SJSA1 (cell line): ENCODE measurements around the gene CRKL. TPM values are rescaled to one million over a fixed set of nuclear protein-coding genes. Genes with fewer than 3 reads are reported as not detected.

Experiments
- DNase-seq, 2 experiments: peaks; one replicate each; pipeline ENCODE4 v3.0.0-alpha.2; 2015 to 2020; ENCODE audit warnings: low spot score in 2 of 2, low read depth in 1 of 2
- H3K27ac ChIP-seq: fragments of 250-450 bp; sonication (Bioruptor Pico); 2 replicates; pipeline ENCODE4 v1.5.1; 2020; ENCODE audit warnings: mild to moderate bottlenecking, moderate library complexity
- H3K27me3 ChIP-seq: fragments of 250-450 bp; sonication (Bioruptor Pico); replicated peaks from 2 replicates; pipeline ENCODE4 v1.5.1; 2020; ENCODE audit warnings: mild to moderate bottlenecking, moderate library complexity
- H3K36me3 ChIP-seq: fragments of 250-450 bp; sonication (Bioruptor Pico); 2 replicates; pipeline ENCODE4 v1.5.1; 2020; ENCODE audit warnings: mild to moderate bottlenecking
- H3K4me1 ChIP-seq: fragments of 250-450 bp; sonication (Bioruptor Pico); replicated peaks from 2 replicates; pipeline ENCODE4 v1.6.1; 2021; ENCODE audit warnings: mild to moderate bottlenecking
- H3K4me3 ChIP-seq: fragments of 250-450 bp; sonication (Bioruptor Pico); 2 replicates; pipeline ENCODE4 v1.5.1; 2020; ENCODE audit warnings: mild to moderate bottlenecking
- H3K9me3 ChIP-seq: fragments of 250-450 bp; sonication (Bioruptor Pico); replicated peaks from 2 replicates; pipeline ENCODE4 v1.5.1; 2020; ENCODE audit warnings: mild to moderate bottlenecking
- total RNA-seq: library from RNA; depleted of rRNA; stranded (reverse); fragments of >200 nt; shearing (Covaris generic); gene quantifications from 2 replicates; pipeline ENCODE4 v1.2.3, GENCODE V29; 2014; rRNA removed

The CRKL gene
- total RNA-seq, 1 experiment from 2014 or later = 53.9 TPM

DNA sequence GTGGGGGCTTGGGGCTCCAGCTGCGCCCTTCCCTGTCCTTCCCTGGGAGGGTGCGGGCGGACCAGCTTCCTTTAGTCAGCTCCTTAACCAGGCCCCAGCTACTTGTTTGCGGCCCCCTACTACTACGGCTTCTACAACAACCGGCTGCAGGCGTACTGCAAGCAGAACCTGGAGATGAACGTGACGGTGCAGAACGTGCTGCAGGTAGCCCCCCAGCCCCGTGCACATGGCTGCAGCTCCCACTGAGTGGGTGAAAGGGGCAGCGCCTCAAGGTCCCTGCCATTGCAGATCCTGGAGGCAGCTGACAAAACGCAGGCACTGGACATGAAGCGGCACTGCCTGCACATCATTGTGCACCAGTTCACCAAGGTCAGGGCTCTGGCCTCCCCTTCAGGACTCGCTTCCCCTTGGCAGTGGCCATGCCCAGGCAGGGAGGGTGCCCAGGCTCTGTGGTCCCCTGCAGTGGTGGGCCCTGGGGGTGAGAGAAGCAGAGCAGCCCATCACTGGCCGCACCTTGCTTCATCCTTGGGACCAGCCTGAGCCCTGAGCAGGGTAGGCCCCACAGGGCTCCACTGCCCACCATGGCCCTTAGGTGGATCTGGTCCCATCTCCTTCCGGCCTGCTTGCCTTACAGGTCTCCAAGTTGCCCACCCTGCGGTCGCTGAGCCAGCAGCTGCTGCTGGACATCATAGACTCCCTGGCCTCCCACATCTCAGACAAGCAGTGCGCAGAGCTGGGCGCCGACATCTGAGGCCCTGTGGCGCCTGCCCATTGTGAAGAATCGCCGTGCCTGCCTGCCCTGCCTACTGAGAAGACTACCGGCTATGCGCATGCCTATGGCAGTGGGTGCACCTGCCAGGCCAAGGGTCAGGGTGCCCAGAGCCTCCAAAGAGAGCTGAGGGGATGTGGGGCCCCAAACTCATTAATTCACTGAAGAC lies 79.7 kb downstream of the CRKL start:
- no peak overlapping the region for H3K4me3 ChIP-seq
- H3K27me3 ChIP-seq = no peaks in the 10 kb centered on the region
- no peak for DNase-seq
- H3K9me3 ChIP-seq = no peaks in the 10 kb centered on the region
- H3K27ac ChIP-seq = no peak overlapping the region
- peaks cover 17% of the 10 kb centered on the region for H3K4me1 ChIP-seq
- H3K36me3 ChIP-seq = peaks cover 74% of the 10 kb centered on the region

DNA sequence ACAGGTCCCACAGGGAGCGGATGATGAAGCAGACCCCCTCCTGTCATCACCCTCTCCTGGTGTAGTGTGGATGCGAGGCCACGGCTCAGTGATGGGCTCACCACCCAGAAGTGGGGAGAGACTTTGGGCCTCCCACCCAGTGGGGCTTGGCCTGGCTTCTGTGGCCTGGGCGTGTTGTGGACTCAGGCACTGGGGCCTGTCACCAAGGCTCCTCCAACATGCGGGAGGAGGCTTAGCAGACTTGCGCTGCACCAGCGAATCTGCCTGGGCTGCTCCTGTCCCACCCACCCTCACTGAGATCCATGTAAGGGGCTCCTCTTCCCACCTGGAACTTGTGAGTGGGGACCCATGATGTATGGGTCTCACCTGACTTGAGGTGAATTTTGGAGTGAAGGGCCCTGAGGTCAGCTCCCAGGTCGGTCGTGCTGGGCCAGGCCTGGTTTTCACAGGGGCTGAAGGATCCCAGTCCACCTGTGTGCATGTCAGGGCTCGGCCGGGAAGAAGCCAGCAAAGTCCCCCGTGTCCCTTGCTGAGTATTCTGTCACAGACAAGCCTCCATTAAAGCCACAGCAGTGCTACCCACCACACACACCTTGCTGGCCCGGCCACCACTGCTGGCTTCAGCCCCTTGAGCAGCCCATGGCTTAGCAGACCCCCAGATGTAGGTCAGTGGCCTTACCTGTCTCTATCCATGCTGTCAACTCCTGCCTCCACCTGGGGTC lies 80.5 kb downstream of the CRKL start:
- Histone ChIP-seq H3K27me3 (no peaks in the 10 kb centered on the region), H3K27ac (no peak overlapping the region), H3K4me1 (peaks cover 18% of the 10 kb centered on the region), H3K4me3 (no peak overlapping the region), H3K9me3 (no peaks in the 10 kb centered on the region), H3K36me3 (peaks cover 66% of the 10 kb centered on the region)
- DNase-seq = no peak

DNA sequence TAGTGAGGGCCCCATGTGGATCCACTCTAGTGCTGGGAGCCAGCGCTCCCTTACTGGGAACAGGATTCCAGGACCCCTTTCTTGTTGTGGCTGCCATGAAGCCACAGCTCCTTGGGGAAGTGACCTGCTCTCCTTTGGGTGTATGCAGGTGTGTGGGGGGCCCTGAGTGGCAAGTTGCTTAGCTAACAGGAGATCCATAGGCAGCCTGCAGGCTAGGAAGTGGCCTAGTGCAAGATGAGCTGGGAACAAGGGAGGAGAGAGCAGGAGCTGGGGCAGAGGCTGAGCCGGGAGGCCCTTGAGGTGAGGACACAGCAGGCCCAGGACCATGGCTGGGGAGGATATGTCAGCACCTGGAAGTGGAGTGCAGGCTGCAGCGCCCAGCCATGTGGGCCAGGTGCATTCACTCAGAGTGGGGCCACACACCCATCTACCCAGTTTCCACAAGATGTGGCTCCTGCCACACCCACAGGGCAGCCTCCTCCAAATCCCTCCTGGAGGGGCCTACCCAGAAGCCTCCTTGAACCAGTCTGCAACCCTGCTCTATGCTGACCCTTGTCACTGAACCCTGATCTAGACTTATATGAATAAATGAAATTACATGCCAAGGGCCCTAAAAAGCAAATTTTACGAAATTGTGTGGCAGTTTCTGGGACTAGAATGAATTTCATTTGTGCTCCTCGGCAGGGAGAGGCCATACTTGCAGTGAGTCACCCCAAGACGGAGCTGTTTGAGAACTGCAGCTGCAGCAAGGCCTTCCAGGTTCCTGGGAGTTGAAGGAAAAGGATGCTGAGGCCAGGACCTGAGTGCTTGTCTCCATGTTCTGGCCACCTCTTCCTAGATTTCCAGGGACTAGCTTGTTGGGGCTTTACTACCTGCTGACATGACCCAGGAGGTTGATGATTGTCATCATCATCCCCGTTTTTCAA lies 81.5 kb downstream of the CRKL start:
- peaks cover 23% of the 10 kb centered on the region for H3K4me1 ChIP-seq
- no peak for DNase-seq
- H3K27ac ChIP-seq = no peak overlapping the region
- no peaks in the 10 kb centered on the region for H3K9me3 ChIP-seq
- no peak overlapping the region for H3K4me3 ChIP-seq
- H3K27me3 ChIP-seq = no peaks in the 10 kb centered on the region
- H3K36me3 ChIP-seq = peaks cover 62% of the 10 kb centered on the region

DNA sequence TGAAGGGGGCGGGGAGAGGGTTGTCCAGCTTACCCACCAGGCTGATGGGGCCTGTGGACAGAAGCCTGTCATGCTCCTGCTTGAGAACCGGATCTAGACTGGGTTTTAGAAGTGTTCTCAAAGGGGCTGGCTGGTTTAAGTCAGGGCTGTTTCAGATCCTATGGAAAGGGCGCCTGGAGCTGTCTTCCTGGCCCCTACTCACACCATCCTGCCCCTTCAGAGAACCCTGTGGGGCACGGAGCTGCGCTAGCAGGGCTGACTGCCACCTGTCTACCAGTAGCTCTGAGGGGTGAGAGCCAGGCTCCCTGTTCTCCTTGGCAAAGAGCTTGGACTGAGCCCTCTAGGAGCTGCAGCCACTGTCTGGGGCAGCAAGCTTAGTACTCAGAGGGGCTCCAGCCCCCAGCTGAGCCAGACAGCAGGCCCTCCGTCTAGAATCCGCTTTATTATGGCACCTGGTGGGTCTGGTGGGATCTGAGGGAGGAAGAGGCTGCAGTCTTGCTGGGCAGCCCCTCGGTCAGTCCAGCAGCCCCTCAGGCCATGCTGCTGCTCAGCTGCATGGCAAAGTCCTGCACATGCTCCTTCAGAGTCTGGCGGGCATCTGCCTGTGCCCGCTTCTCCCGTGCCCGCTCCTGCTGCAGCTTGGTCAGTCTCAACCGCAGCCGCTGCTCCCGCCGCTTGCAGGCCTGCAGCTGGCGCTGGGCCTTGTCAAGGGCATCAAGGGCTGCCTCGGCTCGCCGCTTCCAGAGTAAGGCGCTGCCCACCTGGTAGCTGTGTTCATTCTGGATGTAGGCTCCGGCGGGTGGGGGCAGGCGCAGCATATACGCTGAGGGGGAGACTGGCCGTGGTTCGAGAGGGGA lies 82.4 kb downstream of the CRKL start:
- Histone ChIP-seq H3K36me3 (peaks cover 62% of the 10 kb centered on the region), H3K27me3 (no peaks in the 10 kb centered on the region), H3K27ac (no peak overlapping the region), H3K4me1 (peaks cover 23% of the 10 kb centered on the region), H3K9me3 (no peaks in the 10 kb centered on the region), H3K4me3 (no peak overlapping the region)
- no peak for DNase-seq

DNA sequence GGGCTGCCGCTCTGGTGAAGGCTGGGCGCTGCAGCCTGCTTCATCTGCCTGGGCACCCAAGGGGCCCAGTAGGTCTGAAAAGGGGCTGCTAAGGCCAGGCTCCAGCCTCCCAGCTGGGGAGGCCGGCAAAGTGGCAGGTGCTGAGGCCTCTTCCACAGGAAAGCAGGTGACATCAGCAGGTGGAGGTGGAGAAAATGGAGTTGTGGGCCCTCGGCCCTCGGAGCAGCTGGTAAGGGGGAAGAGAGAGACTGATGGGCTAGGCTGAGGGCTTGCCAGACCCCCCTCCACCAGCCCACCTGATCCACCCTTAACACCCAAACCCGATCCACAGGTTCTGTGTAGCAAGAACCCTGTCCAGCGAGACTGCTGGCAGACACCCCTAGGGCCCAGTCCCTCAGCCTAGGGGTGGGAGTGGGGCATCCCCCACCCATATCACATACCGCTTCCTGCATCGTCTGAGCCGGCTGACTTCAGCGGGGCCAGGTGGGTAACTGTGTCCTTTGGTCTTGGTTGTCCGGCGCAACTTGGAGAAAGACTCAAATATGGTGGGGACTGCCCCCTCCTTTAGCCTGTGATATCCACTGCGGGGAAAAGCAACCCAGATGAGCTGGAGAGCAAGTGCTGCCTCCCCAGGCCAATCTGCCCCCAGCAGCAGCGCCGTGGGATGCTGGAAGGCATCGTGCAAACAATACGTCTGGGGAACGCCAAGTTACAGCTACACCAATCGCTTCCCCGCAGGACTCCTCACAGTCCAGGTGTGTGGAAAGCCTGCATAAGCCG lies 83.2 kb downstream of the CRKL start:
- H3K36me3 ChIP-seq = peaks cover 56% of the 10 kb centered on the region
- H3K27ac ChIP-seq = no peak overlapping the region
- DNase-seq = peak in 1 of 2 experiments; percentile 10
- no peaks in the 10 kb centered on the region for H3K27me3 ChIP-seq
- no peaks in the 10 kb centered on the region for H3K9me3 ChIP-seq
- peaks cover 23% of the 10 kb centered on the region for H3K4me1 ChIP-seq
- H3K4me3 ChIP-seq = peak overlapping the region; percentile 72

DNA sequence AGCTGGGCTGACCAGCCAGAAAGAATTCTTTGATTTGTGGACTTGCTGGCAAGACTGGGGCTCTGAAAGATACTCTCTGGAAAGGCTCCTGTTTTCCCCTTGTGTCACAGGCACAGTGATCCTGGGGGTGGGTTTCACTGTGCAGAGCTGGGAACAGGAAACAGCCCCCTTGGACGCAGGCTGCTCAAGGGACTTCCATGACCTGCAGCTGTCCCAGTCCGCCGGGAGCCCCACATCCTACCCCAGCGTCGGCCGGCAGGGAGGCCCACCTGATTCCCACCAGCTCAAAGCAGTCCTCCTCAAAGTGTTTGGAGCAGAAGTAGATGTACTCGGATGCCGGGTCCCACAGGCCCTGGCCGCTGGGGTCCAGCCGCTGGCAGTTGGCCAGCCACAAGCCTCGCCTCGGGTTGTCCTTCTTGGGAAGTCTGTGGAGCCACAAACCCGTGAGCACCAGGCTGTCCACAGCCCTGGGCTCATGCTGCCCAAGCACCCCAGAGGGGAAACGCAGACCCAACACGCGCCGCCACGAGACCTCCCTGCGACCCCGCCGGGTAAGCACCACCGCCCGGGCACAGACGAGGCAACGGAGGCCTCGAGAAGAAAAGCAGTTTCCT lies 83.9 kb downstream of the CRKL start:
- peaks cover 55% of the 10 kb centered on the region for H3K36me3 ChIP-seq
- no peaks in the 10 kb centered on the region for H3K9me3 ChIP-seq
- H3K27me3 ChIP-seq = no peaks in the 10 kb centered on the region
- peak overlapping the region; percentile 72 for H3K4me3 ChIP-seq
- H3K4me1 ChIP-seq = peaks cover 23% of the 10 kb centered on the region
- peak overlapping the region; percentile 97 for H3K27ac ChIP-seq
- no peak for DNase-seq

DNA sequence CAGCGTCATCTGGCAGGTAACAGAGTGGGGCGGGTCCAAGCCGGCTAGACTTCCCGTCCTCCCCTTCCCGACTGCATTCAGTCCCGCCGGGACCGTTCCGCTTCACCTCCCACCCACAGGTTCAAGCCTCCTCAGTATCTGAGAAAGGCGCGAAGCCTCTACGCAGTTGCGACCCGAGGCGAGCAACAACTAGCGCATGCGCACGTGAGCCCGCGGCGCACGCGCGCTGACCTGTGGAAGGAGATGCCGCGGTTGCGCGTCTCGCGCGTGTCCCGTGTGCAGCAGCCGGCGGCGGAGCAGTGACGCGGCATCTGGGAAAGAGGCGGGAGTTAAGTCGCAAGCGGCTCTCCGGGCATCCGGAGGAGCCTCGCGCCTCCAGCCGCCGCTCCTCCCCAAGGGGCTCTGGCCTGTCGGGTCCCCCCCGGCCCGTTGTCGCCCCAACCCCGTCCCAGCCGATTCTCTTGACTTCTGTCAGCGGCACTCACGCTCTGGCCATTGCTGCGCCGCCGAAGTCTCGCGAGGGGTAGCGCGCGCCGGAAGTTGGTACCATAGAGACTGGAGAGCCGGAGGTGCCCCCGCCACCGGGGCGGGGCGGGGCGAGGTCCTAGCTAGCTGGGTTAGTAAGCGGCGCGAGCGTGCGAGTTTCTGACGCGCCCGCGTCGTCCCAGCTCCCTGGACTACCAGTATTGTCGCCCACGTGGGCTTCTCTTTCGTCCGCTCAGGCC lies 84.6 kb downstream of the CRKL start, which contains the start of gene THAP7:
Gene THAP7 (minus strand): TSS at position 518 of the 725 bp plus-strand sequence. CDS start 207 bp downstream, at position 311.
- Histone ChIP-seq H3K4me3 (peak within 1 kb of the TSS; percentile 72), H3K27ac (peak within 1 kb of the TSS; percentile 97), H3K4me1 (peaks cover 23% of the 10 kb centered on the region), H3K36me3 (peaks cover 50% of the 10 kb centered on the region), H3K27me3 (no peaks in the 10 kb centered on the region), H3K9me3 (no peaks in the 10 kb centered on the region)
- DNase-seq = peak; percentile 97 to 98

Other genes starting within 250 kb of the CRKL start
- not detected in 2 replicates for gene SERPIND1, start 143.3 kb upstream of the CRKL start, total RNA-seq
- 24.9 and 29.6 TPM in 2 replicates for gene PI4KA, start 58.6 kb upstream of the CRKL start, total RNA-seq
- 10.4 and 17.2 TPM in 2 replicates for gene SNAP29, start 58.4 kb upstream of the CRKL start, total RNA-seq
- not detected in 2 replicates for gene AIFM3, start 49.8 kb downstream of the CRKL start, total RNA-seq
- 15.9 and 21.9 TPM in 2 replicates for gene LZTR1, start 64.9 kb downstream of the CRKL start, total RNA-seq
- gene THAP7, start 84.7 kb downstream of the CRKL start, total RNA-seq = 49.0 and 51.1 TPM in 2 replicates
- gene P2RX6, start 97.8 kb downstream of the CRKL start, total RNA-seq = 0.05 and 0.16 TPM in 2 replicates
- not detected in 2 replicates for gene SLC7A4, start 115.2 kb downstream of the CRKL start, total RNA-seq
- not detected in 2 replicates for gene LRRC74B, start 128.5 kb downstream of the CRKL start, total RNA-seq